Measurements from ENCODE around the gene GANAB.
A peak's percentile ranks its signal among the peaks of the same experiment; 100 is the strongest.
"Not testable (repeated sequence)": the region's sequence is repeated elsewhere in the genome, so short reads cannot be mapped to it uniquely, and the experiment has no call there.

GANAB gene

GRCh38 chr11:62645946-62646824 is at the start of gene GANAB:
TSS of gene GANAB (minus strand) at chr11:62646613. CDS start at chr11:62646599, 14 bp downstream.
- DNase-seq: peak; percentile 97 to 99

GRCh38 chr11:62694455-62695167 is 48.2 kb upstream of the GANAB start:
- DNase-seq: peak; percentile 42 to 80

GRCh38 chr11:62693624-62694023 is 47.2 kb upstream of the GANAB start:
- not testable (repeated sequence) for DNase-seq

GRCh38 chr11:62689421-62690183 is 43.2 kb upstream of the GANAB start, which contains the start of gene LRRN4CL:
TSS of gene LRRN4CL (minus strand) at chr11:62689530. CDS start at chr11:62688508, 1,022 bp downstream.
- DNase-seq: no peak

- no peak for DNase-seq
These were observed 42.1 kb upstream of the GANAB start for GRCh38 chr11:62688491-62688890.

GRCh38 chr11:62687508-62688396 is 41.3 kb upstream of the GANAB start:
- DNase-seq: no peak

- DNase-seq: no peak
These were observed 36.1 kb upstream of the GANAB start for GRCh38 chr11:62682518-62682917.

- DNase-seq: peak; percentile 76
These were observed 34.4 kb upstream of the GANAB start for GRCh38 chr11:62680825-62681240.

- DNase-seq: peak; percentile 82 to 92
These were observed 32.6 kb upstream of the GANAB start, which contains the start of gene UBXN1 for GRCh38 chr11:62678770-62679696. TSS of gene UBXN1 (minus strand) at chr11:62679073. CDS start at chr11:62678923, 150 bp downstream.

- DNase-seq: no peak
These were observed 32.0 kb upstream of the GANAB start for GRCh38 chr11:62678433-62678769.

GRCh38 chr11:62677714-62678113 is 31.3 kb upstream of the GANAB start:
- DNase-seq: no peak

- DNase-seq: no peak
These were observed 30.7 kb upstream of the GANAB start for GRCh38 chr11:62677156-62677555.

- DNase-seq: no peak
These were observed 30.3 kb upstream of the GANAB start for GRCh38 chr11:62676698-62677097.

GRCh38 chr11:62675415-62675814 is 29.0 kb upstream of the GANAB start:
- not testable (repeated sequence) for DNase-seq

- DNase-seq: no peak
These were observed 26.7 kb upstream of the GANAB start for GRCh38 chr11:62673196-62673525.

- DNase-seq: peak; percentile 70 to 88
These were observed 25.4 kb upstream of the GANAB start, which contains the start of the genes LBHD1 and UQCC3 for GRCh38 chr11:62671608-62672389. TSS of gene LBHD1 (minus strand) at chr11:62672267. CDS start at chr11:62670031, 2,236 bp downstream. TSS of gene UQCC3 (plus strand) at chr11:62671673. CDS start at chr11:62671746, 73 bp downstream.

- DNase-seq: no peak
These were observed 24.8 kb upstream of the GANAB start for GRCh38 chr11:62671236-62671607.

- DNase-seq: no peak
These were observed 23.2 kb upstream of the GANAB start for GRCh38 chr11:62669420-62670161.

GRCh38 chr11:62667460-62667859 is 21.0 kb upstream of the GANAB start:
- no peak for DNase-seq
